HCT116 (cell line): ENCODE results near the gene IL15. TPM values are rescaled to one million over a fixed set of nuclear protein-coding genes. Genes with fewer than 3 reads are reported as not detected.

ENCODE experiments used
- ATAC-seq: fragments of 200-7000 bp; cut with Tn5 transposase; 2 replicates; pipeline ENCODE4 v1.9.1; 2020; ENCODE audit warnings: mild to moderate bottlenecking, moderate library complexity
- BruUV-seq: library from RNA; stranded (reverse); fragments of 400-500 nt; replicated peaks from 2 replicates; lab custom pipeline; 2021; lab: Mats Ljungman, UMichigan
- CTCF ChIA-PET: fragments of 300-600 bp; sonication (Branson Sonifier 250); formaldehyde crosslinking; loops from one replicate; lab custom pipeline; 2021; ENCODE audit warnings: antibody characterized with exemption; lab: Charles Lee
- POLR2A ChIA-PET: fragments of 300-600, 350-600 bp; sonication (Branson Sonifier 250); formaldehyde crosslinking; loops from one replicate; lab custom pipeline; 2021; ENCODE audit warnings: antibody characterized with exemption; lab: Charles Lee
- RAD21 ChIA-PET, 2 experiments: fragments of 300-600 bp; sonication (Branson Sonifier 250); formaldehyde crosslinking; loops; one replicate each; lab custom pipeline; 2023; ENCODE audit warnings: low total read pairs in 2 of 2; ENCODE audit not compliant: uncharacterized antibody in 2 of 2, unreplicated experiment in 2 of 2, low non-redundant PET in 1 of 2; lab: Charles Lee
- DNase-seq: peaks from one replicate; pipeline ENCODE4 v3.0.0-alpha.2; 2010; ENCODE audit warnings: low read depth, low spot score
- H2AFZ ChIP-seq: fragments of 200-600 bp; shearing (Covaris generic), sonication (generic); 2 replicates; pipeline ENCODE4 v1.6.1; 2017; ENCODE audit warnings: low read depth, mixed run types, mixed read lengths, antibody characterized with exemption, low read length; ENCODE audit not compliant: poor library complexity, severe bottlenecking
- H3K27ac ChIP-seq: 2 replicates; pipeline ENCODE4 v1.5.1; 2012; ENCODE audit warnings: low read depth, low read length
- H3K27me3 ChIP-seq: fragments of 200-600 bp; sonication (generic); 2 replicates; pipeline ENCODE4 v1.6.1; 2016; ENCODE audit warnings: mixed run types, low read length, mixed read lengths; ENCODE audit not compliant: insufficient read depth
- H3K36me3 ChIP-seq, 2 experiments: fragments of 200-500 bp in 1 of 2; fragments of 200-600 bp in 1 of 2; sonication (Bioruptor generic) in 1 of 2; sonication (generic) in 1 of 2; 2 replicates each; pipeline versions ENCODE4 v1.5.1 to v1.6.1; 2014 to 2016; ENCODE audit warnings: low read length in 2 of 2, inconsistent platforms in 1 of 2, mixed read lengths in 1 of 2, mixed run types in 1 of 2; ENCODE audit not compliant: insufficient read depth in 2 of 2, control insufficient read depth in 1 of 2
- H3K4me1 ChIP-seq, 2 experiments: fragments of 200-600 bp in 1 of 2; sonication (generic) in 1 of 2; 2 replicates each; pipeline versions ENCODE4 v1.5.1 to v1.6.1; 2012 to 2017; ENCODE audit warnings: low read length in 2 of 2, inconsistent platforms in 1 of 2, mild to moderate bottlenecking in 1 of 2, mixed read lengths in 1 of 2, mixed run types in 1 of 2, moderate library complexity in 1 of 2; ENCODE audit not compliant: insufficient read depth in 2 of 2, control insufficient read depth in 1 of 2
- H3K4me2 ChIP-seq: fragments of 200-600 bp; sonication (generic); 2 replicates; pipeline ENCODE4 v1.6.1; 2017; ENCODE audit warnings: mixed run types, low read length, mixed read lengths
- H3K4me3 ChIP-seq, 2 experiments: fragments of 200-600 bp in 1 of 2; sonication (generic) in 1 of 2; replicated peaks in 1 of 2; 2 replicates each; pipeline ENCODE4 v1.5.1; 2011 to 2016; ENCODE audit warnings: low read length in 2 of 2, control low read depth in 1 of 2, low read depth in 1 of 2, mild to moderate bottlenecking in 1 of 2, mixed read lengths in 1 of 2, mixed run types in 1 of 2
- H3K79me2 ChIP-seq: fragments of 200-600 bp; sonication (generic); 2 replicates; pipeline ENCODE4 v1.6.1; 2017; ENCODE audit warnings: mild to moderate bottlenecking, mixed run types, low read length, moderate library complexity, mixed read lengths; ENCODE audit not compliant: insufficient read depth
- H3K9ac ChIP-seq: fragments of 200-600 bp; sonication (generic); 2 replicates; pipeline ENCODE4 v1.6.1; 2016; ENCODE audit warnings: low read length, mixed read lengths
- H3K9me2 ChIP-seq: fragments of 200-600 bp; sonication (generic), shearing (Covaris generic); 2 replicates; pipeline ENCODE4 v1.6.1; 2017; ENCODE audit warnings: mixed run types, mild to moderate bottlenecking, moderate library complexity; ENCODE audit not compliant: insufficient read depth
- H3K9me3 ChIP-seq, 2 experiments: fragments of 200-500 bp in 1 of 2; fragments of 200-600 bp in 1 of 2; sonication (Bioruptor generic) in 1 of 2; sonication (generic) in 1 of 2; 2 replicates each; pipeline ENCODE4 v1.6.1; 2014 to 2017; ENCODE audit warnings: low read length in 2 of 2, mixed read lengths in 2 of 2, inconsistent platforms in 1 of 2, low read depth in 1 of 2, mild to moderate bottlenecking in 1 of 2, mixed run types in 1 of 2, moderate library complexity in 1 of 2; ENCODE audit not compliant: control insufficient read depth in 1 of 2, insufficient read depth in 1 of 2
- H4K20me1 ChIP-seq: fragments of 200-600 bp; sonication (generic), shearing (Covaris generic); 2 replicates; pipeline ENCODE4 v1.6.1; 2017; ENCODE audit warnings: mixed run types, mild to moderate bottlenecking, moderate library complexity; ENCODE audit not compliant: insufficient read depth
- CBX3 ChIP-seq: IDR thresholded peaks from 2 replicates; pipeline ENCODE4 v1.6.1; 2012; ENCODE audit warnings: low read depth
- ELF1 ChIP-seq: IDR thresholded peaks from 2 replicates; pipeline ENCODE4 v1.6.1; 2012; ENCODE audit warnings: low read depth, borderline replicate concordance
- EZH2 ChIP-seq: fragments of 200-600 bp; sonication (generic); IDR thresholded peaks from 2 replicates; pipeline ENCODE4 v1.6.1; 2017; ENCODE audit warnings: antibody characterized with exemption, mixed run types
- EZH2phosphoT487 ChIP-seq: fragments of 200-600 bp; IDR thresholded peaks from 2 replicates; pipeline ENCODE4 v1.6.1; 2018; ENCODE audit warnings: antibody characterized with exemption, borderline replicate concordance
- JUND ChIP-seq: IDR thresholded peaks from 2 replicates; pipeline ENCODE4 v1.6.1; 2012
- MAX ChIP-seq: IDR thresholded peaks from 2 replicates; pipeline ENCODE4 v1.6.1; 2012
- POLR2A ChIP-seq: IDR thresholded peaks from 2 replicates; pipeline ENCODE4 v1.7.0; 2011; ENCODE audit warnings: borderline replicate concordance; ENCODE audit not compliant: insufficient read depth, insufficient read length; ENCODE audit errors: extremely low read depth
- POLR2AphosphoS5 ChIP-seq: IDR thresholded peaks from 2 replicates; pipeline ENCODE4 v1.6.1; 2011; ENCODE audit warnings: mild to moderate bottlenecking, low read depth, low read length, moderate library complexity
- SP1 ChIP-seq: IDR thresholded peaks from 2 replicates; pipeline ENCODE4 v1.6.1; 2012; ENCODE audit warnings: low read depth
- SRF ChIP-seq: IDR thresholded peaks from 2 replicates; pipeline ENCODE4 v1.6.1; 2012; ENCODE audit warnings: low read depth
- TCF7L2 ChIP-seq: IDR thresholded peaks from 2 replicates; pipeline ENCODE4 v1.7.0; 2011; ENCODE audit warnings: borderline replicate concordance, inconsistent platforms; ENCODE audit not compliant: insufficient read depth, insufficient read length; ENCODE audit errors: extremely low read depth
- YY1 ChIP-seq: IDR thresholded peaks from 2 replicates; pipeline ENCODE4 v1.6.1; 2011; ENCODE audit warnings: low read length, low read depth, moderate library complexity, mild to moderate bottlenecking; ENCODE audit not compliant: insufficient replicate concordance; ENCODE audit errors: extremely low read depth
- ZBTB33 ChIP-seq: IDR thresholded peaks from 2 replicates; pipeline ENCODE4 v1.6.1; 2011; ENCODE audit warnings: mild to moderate bottlenecking, low read length, moderate library complexity; ENCODE audit not compliant: insufficient replicate concordance; ENCODE audit errors: extremely low read depth
- ZFX ChIP-seq: fragments of 450-650 bp; IDR thresholded peaks from 2 replicates; pipeline ENCODE4 v1.6.1; 2017
- ZNF274 ChIP-seq: fragments of 200-500 bp; sonication (Bioruptor generic); IDR thresholded peaks from 2 replicates; pipeline ENCODE4 v1.6.1; 2014; ENCODE audit warnings: mild to moderate bottlenecking, low read depth, low read length, inconsistent platforms
- intact Hi-C: fragments of 100-400 bp; cut with micrococcal nuclease; formaldehyde crosslinking; loops from 2 replicates; pipeline ENCODE4 v1.10.0; 2022
- total RNA-seq: library from RNA; stranded (reverse); gene quantifications from one replicate; pipeline ENCODE4 v1.2.1, GENCODE V29; 2021; ENCODE audit not compliant: unreplicated experiment
- TF ChIP-seq, protein P1 (sequence below), 3 experiments: fragments of 200-600 bp in 1 of 3; sonication (generic) in 1 of 3; IDR thresholded peaks in 2 of 3; conservative IDR thresholded peaks in 1 of 3; 2 replicates each; pipeline ENCODE4 v1.5.1; 2012 to 2017; ENCODE audit warnings: low read depth in 2 of 3, low read length in 2 of 3, antibody characterized with exemption in 1 of 3, borderline replicate concordance in 1 of 3, control low read depth in 1 of 3, mild to moderate bottlenecking in 1 of 3, mixed read lengths in 1 of 3, mixed run types in 1 of 3, moderate library complexity in 1 of 3; ENCODE audit not compliant: insufficient read depth in 1 of 3
- TF ChIP-seq, protein P2 (sequence below): IDR thresholded peaks from 2 replicates; pipeline ENCODE4 v1.6.1; 2012; ENCODE audit warnings: low read depth

IL15 gene
- total RNA-seq, 1 experiment from 2014 or later, result 1.2 TPM

GRCh38 chr4:141686146-141686775, 49.9 kb downstream of the IL15 start (continued):
- TF ChIP-seq TCF7L2, result no peak
- no peak for TF ChIP-seq POLR2A
- TF ChIP-seq POLR2AphosphoS5, result 0 out of 2 replicates have a peak, but pooled peaks have one; percentile 23

GRCh38 chr4:141686879-141687278, 50.5 kb downstream of the IL15 start:
- no peak for TF ChIP-seq JUND
- TF ChIP-seq ZNF274, result no peak
- TF ChIP-seq EZH2phosphoT487, result no peak
- no peak for TF ChIP-seq ZBTB33
- TF ChIP-seq ZFX, result no peak
- no peak for TF ChIP-seq YY1
- TF ChIP-seq MAX, result no peak
- TF ChIP-seq TCF7L2, result no peak
- no peak for TF ChIP-seq ELF1
- TF ChIP-seq, protein P1, sequence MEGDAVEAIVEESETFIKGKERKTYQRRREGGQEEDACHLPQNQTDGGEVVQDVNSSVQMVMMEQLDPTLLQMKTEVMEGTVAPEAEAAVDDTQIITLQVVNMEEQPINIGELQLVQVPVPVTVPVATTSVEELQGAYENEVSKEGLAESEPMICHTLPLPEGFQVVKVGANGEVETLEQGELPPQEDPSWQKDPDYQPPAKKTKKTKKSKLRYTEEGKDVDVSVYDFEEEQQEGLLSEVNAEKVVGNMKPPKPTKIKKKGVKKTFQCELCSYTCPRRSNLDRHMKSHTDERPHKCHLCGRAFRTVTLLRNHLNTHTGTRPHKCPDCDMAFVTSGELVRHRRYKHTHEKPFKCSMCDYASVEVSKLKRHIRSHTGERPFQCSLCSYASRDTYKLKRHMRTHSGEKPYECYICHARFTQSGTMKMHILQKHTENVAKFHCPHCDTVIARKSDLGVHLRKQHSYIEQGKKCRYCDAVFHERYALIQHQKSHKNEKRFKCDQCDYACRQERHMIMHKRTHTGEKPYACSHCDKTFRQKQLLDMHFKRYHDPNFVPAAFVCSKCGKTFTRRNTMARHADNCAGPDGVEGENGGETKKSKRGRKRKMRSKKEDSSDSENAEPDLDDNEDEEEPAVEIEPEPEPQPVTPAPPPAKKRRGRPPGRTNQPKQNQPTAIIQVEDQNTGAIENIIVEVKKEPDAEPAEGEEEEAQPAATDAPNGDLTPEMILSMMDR (IDR thresholded peaks at IDR 0.05 in 2 of 3, conservative IDR thresholded peaks at IDR 0.05 in 1 of 3; ENCODE audit: borderline replicate concordance in 1 of 3, insufficient read depth in 1 of 3, low read depth in 2 of 3, low read length in 2 of 3), result no peak
- no peak for TF ChIP-seq EZH2
- TF ChIP-seq CBX3, result no peak
- no peak; the same call in 1 of the 2 replicates for TF ChIP-seq SP1
- TF ChIP-seq, protein P2, sequence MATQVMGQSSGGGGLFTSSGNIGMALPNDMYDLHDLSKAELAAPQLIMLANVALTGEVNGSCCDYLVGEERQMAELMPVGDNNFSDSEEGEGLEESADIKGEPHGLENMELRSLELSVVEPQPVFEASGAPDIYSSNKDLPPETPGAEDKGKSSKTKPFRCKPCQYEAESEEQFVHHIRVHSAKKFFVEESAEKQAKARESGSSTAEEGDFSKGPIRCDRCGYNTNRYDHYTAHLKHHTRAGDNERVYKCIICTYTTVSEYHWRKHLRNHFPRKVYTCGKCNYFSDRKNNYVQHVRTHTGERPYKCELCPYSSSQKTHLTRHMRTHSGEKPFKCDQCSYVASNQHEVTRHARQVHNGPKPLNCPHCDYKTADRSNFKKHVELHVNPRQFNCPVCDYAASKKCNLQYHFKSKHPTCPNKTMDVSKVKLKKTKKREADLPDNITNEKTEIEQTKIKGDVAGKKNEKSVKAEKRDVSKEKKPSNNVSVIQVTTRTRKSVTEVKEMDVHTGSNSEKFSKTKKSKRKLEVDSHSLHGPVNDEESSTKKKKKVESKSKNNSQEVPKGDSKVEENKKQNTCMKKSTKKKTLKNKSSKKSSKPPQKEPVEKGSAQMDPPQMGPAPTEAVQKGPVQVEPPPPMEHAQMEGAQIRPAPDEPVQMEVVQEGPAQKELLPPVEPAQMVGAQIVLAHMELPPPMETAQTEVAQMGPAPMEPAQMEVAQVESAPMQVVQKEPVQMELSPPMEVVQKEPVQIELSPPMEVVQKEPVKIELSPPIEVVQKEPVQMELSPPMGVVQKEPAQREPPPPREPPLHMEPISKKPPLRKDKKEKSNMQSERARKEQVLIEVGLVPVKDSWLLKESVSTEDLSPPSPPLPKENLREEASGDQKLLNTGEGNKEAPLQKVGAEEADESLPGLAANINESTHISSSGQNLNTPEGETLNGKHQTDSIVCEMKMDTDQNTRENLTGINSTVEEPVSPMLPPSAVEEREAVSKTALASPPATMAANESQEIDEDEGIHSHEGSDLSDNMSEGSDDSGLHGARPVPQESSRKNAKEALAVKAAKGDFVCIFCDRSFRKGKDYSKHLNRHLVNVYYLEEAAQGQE, result no peak
- TF ChIP-seq SRF, result no peak
- H3K27me3 ChIP-seq, result no peaks in the 10 kb centered on the region
- DNase-seq (peak; percentile 7), ATAC-seq (no peak)
- ChIA-PET CTCF (no interaction called here), RAD21 (no interaction called here), POLR2A (no interaction called here)
- H3K9ac ChIP-seq, result no peak overlapping the region
- peak overlapping the region; percentile 65 for H2AFZ ChIP-seq
- H3K9me2 ChIP-seq, result no peaks in the 10 kb centered on the region
- no peaks in the 10 kb centered on the region for H3K79me2 ChIP-seq
- no peak overlapping the region for H3K4me3 ChIP-seq
- H3K36me3 ChIP-seq, result no peaks in the 10 kb centered on the region
- H3K4me2 ChIP-seq, result peak overlapping the region; percentile 44
- no TSS peak for BruUV-seq
- intact Hi-C loops, result no loop called here
- H3K4me1 ChIP-seq, result peaks cover 8 to 12% of the 10 kb centered on the region in 2 experiments
- H3K27ac ChIP-seq, result no peak overlapping the region
- no peaks in the 10 kb centered on the region for H3K9me3 ChIP-seq
- H4K20me1 ChIP-seq, result no peaks in the 10 kb centered on the region
